Measurements from ENCODE around the gene IGSF10.

DNA sequence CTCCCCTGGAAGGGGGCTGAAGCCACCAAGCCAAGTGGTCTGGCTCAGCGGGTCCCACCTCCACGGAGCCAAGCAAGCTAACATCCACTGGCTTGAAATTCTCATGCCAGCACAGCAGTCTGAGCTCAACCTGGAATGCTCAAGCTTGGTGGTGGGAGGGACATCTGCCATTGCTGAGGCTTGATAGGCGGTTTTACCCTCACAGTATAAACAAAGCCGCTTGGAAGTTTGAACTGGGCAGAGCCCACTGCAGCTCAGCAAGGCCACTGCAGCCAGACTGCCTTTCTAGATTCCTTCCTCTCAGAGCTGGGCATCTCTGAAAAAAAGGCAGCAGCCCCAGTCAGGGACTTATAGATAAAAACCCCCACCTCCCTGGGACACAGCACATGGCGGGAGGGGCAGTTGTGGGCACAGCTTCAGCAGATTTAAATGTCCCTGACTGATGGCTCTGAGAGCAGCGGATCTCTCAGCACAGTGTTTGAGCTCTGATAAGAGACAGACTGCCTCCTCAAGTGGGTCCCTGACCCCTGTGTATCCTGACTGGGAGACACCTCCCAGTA is 23.2 kb upstream of the IGSF10 start:
- TF ChIP-seq CTCF (IDR thresholded peaks at IDR 0.05 in 4 of 5, conservative IDR thresholded peaks at IDR 0.05 in 1 of 5) (no peak), POLR2A (IDR thresholded peaks at IDR 0.05) (no peak)
